Activated CD4-positive, alpha-beta T cell treated with anti-CD3 and anti-CD28 coated beads, Interleukin-2, amount 10 ng/mL, durations not matched to agents 7 days and 5 days (primary cell): Measurements from ENCODE around the gene ATXN10. TPM values are rescaled to one million over a fixed set of nuclear protein-coding genes. Genes with fewer than 3 reads are reported as not detected.

Source experiments
- CTCF ChIA-PET: fragments of 350-600 bp; sonication (Branson Sonifier 250); formaldehyde crosslinking; loops from one replicate; lab custom pipeline; 2021; ENCODE audit warnings: antibody characterized with exemption; lab: Charles Lee
- POLR2A ChIA-PET: fragments of 350-600 bp; sonication (Branson Sonifier 250); formaldehyde crosslinking; loops from one replicate; lab custom pipeline; 2021; ENCODE audit warnings: antibody characterized with exemption; lab: Charles Lee
- DNase-seq: peaks from one replicate; pipeline ENCODE4 v3.0.0-alpha.2; 2020
- H3K27ac Mint-ChIP-seq: one replicate; pipeline ENCODE4 v1.8.0; 2021; ENCODE audit warnings: mild to moderate bottlenecking, moderate library complexity, mixed read lengths
- H3K27me3 Mint-ChIP-seq: one replicate; pipeline ENCODE4 v1.8.0; 2021; ENCODE audit warnings: mixed read lengths
- H3K36me3 Mint-ChIP-seq: one replicate; pipeline ENCODE4 v1.8.0; 2021; ENCODE audit warnings: low read depth, mixed read lengths
- H3K4me1 Mint-ChIP-seq: one replicate; pipeline ENCODE4 v1.8.0; 2021; ENCODE audit warnings: mixed read lengths
- H3K4me3 Mint-ChIP-seq: one replicate; pipeline ENCODE4 v1.8.0; 2021; ENCODE audit warnings: mild to moderate bottlenecking, moderate library complexity, mixed read lengths
- H3K9me3 Mint-ChIP-seq: one replicate; pipeline ENCODE4 v1.8.0; 2021; ENCODE audit warnings: mixed read lengths
- total RNA-seq, 2 experiments: library from RNA; stranded (reverse); gene quantifications; one replicate each; pipeline ENCODE4 v1.2.3, GENCODE V29; 2021

ATXN10 gene
- total RNA-seq, 2 experiments from 2014 or later, result 91.5 to 103 TPM

DNA sequence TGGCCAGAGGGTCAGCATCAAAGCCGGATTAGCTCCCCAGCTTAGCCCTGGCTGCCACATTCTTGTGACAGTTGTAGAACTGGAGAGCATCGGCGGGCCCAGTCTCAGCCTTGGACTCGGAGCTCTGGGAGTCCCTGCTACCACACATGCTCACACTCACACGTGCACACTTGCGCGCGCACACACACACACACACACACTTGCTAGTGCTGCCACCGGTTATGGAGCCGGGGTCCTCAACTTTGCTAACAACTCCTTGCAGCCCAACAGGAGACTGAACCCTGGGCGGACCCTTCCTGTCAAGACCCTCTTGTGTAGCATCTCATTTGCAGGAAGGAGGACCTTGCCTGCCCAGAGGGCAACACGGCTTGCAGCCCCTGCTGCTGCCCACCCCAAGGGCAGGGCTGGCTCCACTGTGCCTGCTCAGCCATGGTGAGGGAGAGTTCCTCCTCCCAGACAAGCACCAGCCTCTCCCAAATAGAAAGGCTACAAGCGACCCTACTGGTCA is 197.8 kb downstream of the ATXN10 start:
- no peaks in the 10 kb centered on the region for H3K36me3 Mint-ChIP-seq

DNA sequence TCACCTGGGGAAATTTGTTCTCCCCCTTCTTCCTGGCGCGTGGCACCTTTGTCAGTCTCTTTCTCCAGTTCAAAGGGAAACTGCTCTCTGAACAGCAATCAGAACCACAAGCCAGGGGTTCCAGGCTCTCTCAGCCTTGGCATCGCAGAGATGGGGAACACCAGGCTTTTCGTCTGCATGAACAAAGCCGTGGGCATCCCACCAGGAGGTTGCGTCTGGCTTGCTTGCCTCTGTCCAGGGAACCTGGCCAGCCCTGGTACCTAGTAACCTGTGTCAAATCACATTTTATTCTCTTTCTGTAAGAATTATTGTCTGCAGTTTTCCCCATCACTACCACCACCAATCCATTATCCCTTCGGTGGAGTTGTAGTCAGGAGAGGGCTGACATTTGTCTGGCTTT is 198.4 kb downstream of the ATXN10 start:
- no peak for DNase-seq
- no peak overlapping the region for H3K4me3 Mint-ChIP-seq
- H3K27me3 Mint-ChIP-seq, result peaks cover 44% of the 10 kb centered on the region
- H3K36me3 Mint-ChIP-seq, result no peaks in the 10 kb centered on the region
- H3K27ac Mint-ChIP-seq, result no peak overlapping the region
- POLR2A ChIA-PET, result no interaction called here
- CTCF ChIA-PET, result no interaction called here
- no peaks in the 10 kb centered on the region for H3K4me1 Mint-ChIP-seq
- H3K9me3 Mint-ChIP-seq, result peaks cover 4% of the 10 kb centered on the region

More for the DNA sequence above, 197.8 kb downstream of the ATXN10 start:
- Mint-ChIP-seq H3K27me3 (peaks cover 47% of the 10 kb centered on the region), H3K27ac (no peak overlapping the region), H3K4me3 (no peak overlapping the region), H3K9me3 (peaks cover 4% of the 10 kb centered on the region), H3K4me1 (peaks cover 2% of the 10 kb centered on the region)
- ChIA-PET CTCF (no interaction called here), POLR2A (no interaction called here)
- no peak for DNase-seq

DNA sequence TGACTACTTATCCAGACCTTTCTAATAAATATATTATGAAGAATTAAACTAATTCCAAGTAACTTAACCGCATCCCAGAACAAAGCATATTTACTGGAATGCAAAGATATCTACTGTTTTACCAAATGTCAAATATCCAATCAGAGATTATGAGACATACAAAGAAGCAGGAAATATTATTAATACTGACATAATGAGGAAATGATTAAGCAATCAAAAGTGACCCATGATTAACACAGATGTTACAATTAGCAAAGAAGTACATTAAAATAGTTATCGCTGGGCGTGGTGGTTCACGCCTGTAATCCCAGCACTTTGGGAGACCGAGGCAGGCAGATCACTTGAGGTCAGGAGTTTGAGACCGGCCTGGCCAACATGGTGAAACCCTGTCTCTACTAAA is 200.1 kb downstream of the ATXN10 start:
- peaks cover 4% of the 10 kb centered on the region for H3K9me3 Mint-ChIP-seq
- no peak overlapping the region for H3K27ac Mint-ChIP-seq
- ChIA-PET POLR2A (no interaction called here), CTCF (no interaction called here)
- no peak overlapping the region for H3K4me3 Mint-ChIP-seq
- H3K36me3 Mint-ChIP-seq, result no peaks in the 10 kb centered on the region
- H3K4me1 Mint-ChIP-seq, result no peaks in the 10 kb centered on the region
- DNase-seq, result no peak
- peaks cover 41% of the 10 kb centered on the region for H3K27me3 Mint-ChIP-seq

DNA sequence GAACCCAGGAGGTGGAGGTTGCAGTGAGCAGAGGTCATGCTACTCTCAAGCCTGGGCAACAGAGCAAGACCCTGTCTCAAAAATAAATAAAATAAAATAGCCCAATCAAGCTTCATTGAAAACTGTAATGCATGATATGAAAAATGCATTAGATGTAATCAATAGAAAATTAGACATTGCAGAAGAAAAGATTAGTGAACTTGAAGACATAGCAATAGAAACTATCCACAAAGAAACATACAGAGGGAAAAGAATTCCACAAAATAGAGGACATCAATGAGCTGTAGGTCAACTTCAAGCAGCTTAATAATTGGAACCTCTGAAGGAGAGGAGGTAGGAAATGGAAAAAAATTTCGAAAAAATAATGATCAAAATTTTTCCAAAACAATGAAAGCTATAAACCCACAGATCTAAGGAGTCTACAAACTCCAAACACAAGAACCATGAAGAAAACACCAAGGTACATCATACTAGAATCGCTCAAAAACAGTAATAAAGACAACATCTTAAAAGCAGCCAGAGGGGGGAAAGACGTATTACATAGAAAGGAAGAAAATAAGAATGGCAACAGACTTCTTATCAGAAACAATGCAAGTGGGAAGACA is 201.1 kb downstream of the ATXN10 start:
- no peak for DNase-seq
- Mint-ChIP-seq H3K4me1 (no peaks in the 10 kb centered on the region), H3K27me3 (peaks cover 40% of the 10 kb centered on the region), H3K9me3 (peaks cover 4% of the 10 kb centered on the region), H3K36me3 (no peaks in the 10 kb centered on the region), H3K27ac (no peak overlapping the region), H3K4me3 (no peak overlapping the region)
- POLR2A ChIA-PET, result interaction anchor here (0.6 kb wide), 1 partner anchor 8 kb away, joined by 3 read pairs; no protein-coding TSS in a partner anchor
- CTCF ChIA-PET, result interaction anchor here (0.6 kb wide), 1 partner anchor 74 kb away, joined by 3 read pairs; no protein-coding TSS in a partner anchor

DNA sequence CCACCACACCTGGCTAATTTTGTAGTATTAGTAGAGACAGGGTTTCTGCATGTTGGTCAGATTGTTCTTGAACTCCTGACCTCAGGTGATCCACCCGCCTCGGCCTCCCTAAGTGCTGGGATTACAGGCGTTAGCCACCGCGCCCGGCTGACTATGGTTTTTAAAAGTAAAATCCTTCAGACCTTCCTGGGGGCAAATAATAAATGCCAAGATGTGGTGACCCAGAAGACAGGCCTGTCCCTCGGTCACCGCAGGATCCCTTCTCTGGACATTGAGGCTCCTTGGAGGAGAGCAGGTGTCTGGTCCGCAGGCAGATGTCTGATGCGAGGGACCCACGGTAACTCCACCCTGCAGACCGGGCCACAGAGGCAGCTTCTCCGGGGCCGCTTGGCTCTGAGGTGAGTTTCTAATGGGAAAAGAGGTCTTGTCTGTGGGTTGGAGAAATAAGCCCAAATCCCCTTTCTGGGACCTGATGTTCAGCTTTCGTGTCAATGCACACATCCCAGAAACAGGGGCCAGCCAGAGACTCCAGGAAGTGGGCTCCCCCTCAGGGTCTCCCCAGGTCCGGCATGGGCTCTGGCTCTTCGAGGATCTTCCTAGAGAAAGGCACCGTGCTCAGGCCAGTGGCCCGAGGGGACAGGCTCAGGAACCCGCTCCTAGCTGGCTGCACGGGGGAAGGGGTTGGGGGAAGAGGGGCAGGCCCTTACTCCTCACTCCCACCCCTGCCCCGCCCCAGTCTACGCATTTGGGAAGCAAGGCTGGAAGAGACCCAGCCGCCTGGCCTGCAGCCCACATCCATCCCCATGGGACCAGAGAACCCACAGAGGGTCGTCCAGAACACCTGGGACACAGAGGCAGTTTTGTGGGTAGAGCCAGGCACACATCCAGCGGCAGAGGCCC is 204.8 kb downstream of the ATXN10 start:
- POLR2A ChIA-PET, result no interaction called here
- Mint-ChIP-seq H3K4me3 (no peak overlapping the region), H3K27ac (no peak overlapping the region), H3K9me3 (peaks cover 4% of the 10 kb centered on the region), H3K27me3 (peaks cover 53% of the 10 kb centered on the region), H3K4me1 (no peaks in the 10 kb centered on the region), H3K36me3 (no peaks in the 10 kb centered on the region)
- CTCF ChIA-PET, result no interaction called here
- no peak for DNase-seq

DNA sequence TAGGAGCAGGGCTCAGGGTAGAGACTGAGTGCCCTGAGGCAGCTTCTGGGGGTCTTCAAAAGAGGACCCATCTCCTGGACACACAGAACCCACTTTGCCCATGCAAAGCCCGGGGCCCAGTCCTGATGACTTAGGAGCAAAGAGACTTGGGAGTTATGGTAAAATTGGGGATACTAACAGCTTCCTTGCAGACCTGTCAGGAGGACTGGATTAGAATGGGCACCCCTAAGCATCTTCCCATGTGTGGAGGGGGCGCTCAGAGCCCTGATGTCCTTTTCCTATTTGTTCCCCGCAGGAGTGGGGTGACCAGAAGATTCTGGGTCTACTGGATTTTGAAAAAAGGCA is 205.4 kb downstream of the ATXN10 start:
- peaks cover 54% of the 10 kb centered on the region for H3K27me3 Mint-ChIP-seq
- no peak for DNase-seq
- no peak overlapping the region for H3K27ac Mint-ChIP-seq
- no peak overlapping the region for H3K4me3 Mint-ChIP-seq
- no peaks in the 10 kb centered on the region for H3K4me1 Mint-ChIP-seq
- ChIA-PET POLR2A (no interaction called here), CTCF (no interaction called here)
- H3K36me3 Mint-ChIP-seq, result no peaks in the 10 kb centered on the region
- H3K9me3 Mint-ChIP-seq, result peaks cover 4% of the 10 kb centered on the region

DNA sequence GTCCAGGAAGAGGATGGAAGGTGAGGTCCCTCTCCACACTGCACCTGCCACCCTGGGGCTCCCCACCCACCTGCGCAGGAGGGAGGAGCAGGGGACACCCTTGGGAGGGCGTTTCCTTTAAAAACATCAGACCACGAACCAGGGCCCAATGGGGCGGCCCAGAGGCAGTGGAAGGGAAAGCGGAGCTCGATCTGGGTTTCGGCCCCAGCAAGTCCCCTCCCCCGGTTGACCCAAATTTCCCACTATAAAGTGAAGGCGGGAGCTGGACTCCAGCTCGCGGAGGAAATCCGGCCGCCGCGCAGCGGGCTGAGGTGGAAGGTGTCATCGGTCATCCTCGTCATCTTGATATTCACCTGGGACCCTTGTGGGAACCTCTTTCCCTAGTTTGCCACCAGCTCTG is 206.0 kb downstream of the ATXN10 start:
- Mint-ChIP-seq H3K27ac (no peak overlapping the region), H3K36me3 (no peaks in the 10 kb centered on the region), H3K27me3 (peaks cover 51% of the 10 kb centered on the region), H3K4me1 (no peaks in the 10 kb centered on the region), H3K9me3 (peaks cover 3% of the 10 kb centered on the region), H3K4me3 (no peak overlapping the region)
- no peak for DNase-seq
- POLR2A ChIA-PET, result no interaction called here
- CTCF ChIA-PET, result no interaction called here

DNA sequence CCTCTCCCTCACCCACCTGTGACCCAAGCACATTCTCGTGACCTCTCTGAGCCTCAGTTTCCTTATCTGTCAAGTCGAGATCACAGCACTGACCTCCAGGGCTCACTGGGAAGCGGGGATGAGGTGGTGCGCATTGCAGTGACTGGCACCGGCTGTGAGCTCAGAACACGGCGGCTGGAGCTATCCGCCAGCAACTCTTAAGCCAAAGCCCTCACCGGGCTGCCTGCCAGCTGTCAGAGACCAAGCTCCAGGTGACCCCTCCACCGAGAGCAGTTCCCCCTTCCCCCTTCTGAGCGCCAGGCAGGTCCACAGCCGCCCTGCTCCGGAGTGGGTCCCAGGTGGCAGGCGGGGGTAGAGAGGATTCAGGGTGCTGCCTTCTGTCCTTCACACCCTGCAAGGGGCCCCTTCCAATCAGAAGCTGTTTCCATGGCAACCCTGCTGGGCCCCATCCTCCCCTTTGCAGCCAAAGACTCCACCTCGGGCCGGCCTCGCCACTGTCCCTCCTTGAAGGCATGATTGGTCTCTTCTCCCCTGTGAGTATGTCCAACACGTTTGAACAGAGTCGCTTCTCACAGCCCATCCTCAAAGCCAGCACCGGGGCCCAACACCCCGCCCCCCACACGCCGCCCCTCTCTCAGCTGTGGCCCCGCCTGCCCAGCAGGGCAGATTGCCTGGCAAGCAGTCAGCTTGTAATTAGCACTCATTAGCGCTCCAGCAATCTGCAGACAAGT is 206.6 kb downstream of the ATXN10 start:
- Mint-ChIP-seq H3K9me3 (no peaks in the 10 kb centered on the region), H3K27me3 (peaks cover 47% of the 10 kb centered on the region), H3K36me3 (no peaks in the 10 kb centered on the region), H3K4me3 (no peak overlapping the region), H3K4me1 (no peaks in the 10 kb centered on the region), H3K27ac (no peak overlapping the region)
- ChIA-PET CTCF (no interaction called here), POLR2A (no interaction called here)
- DNase-seq, result no peak

DNA sequence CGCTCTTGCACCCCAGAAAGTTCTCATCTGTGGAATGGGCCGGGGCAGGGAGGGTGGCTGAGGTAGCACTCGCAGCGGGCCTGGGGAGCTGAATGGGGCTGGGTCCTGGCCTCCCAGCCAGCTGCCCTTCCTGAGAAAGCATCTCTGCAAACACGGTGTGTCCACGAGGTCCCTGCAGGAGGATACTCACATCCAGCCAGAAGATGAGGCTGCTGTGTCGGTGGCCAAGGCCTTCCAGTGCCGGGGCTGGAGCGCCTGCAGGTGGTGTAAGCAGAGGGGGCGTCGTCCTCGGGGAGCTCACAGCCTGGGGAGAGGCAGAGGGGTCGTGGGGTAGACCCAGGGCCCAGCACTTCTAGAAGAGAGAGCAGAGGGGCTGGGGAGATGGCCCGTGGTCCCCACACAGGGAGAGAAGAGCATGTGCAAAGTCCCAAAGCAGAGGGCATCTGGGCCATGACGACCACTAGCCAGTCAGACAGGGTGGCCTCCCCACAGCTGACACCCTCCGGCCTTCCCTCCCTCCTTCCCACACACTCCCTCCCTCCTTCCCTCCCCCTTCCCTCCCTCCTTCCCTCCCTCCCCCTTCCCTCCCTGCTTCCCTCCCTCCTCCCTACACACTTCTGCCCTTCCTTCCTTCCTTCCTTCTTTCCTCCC is 207.4 kb downstream of the ATXN10 start:
- no peak for DNase-seq
- peaks cover 41% of the 10 kb centered on the region for H3K27me3 Mint-ChIP-seq
- no peak overlapping the region for H3K4me3 Mint-ChIP-seq
- H3K36me3 Mint-ChIP-seq, result no peaks in the 10 kb centered on the region
- H3K27ac Mint-ChIP-seq, result no peak overlapping the region
- no peaks in the 10 kb centered on the region for H3K9me3 Mint-ChIP-seq
- ChIA-PET POLR2A (no interaction called here), CTCF (no interaction called here)
- H3K4me1 Mint-ChIP-seq, result no peaks in the 10 kb centered on the region

DNA sequence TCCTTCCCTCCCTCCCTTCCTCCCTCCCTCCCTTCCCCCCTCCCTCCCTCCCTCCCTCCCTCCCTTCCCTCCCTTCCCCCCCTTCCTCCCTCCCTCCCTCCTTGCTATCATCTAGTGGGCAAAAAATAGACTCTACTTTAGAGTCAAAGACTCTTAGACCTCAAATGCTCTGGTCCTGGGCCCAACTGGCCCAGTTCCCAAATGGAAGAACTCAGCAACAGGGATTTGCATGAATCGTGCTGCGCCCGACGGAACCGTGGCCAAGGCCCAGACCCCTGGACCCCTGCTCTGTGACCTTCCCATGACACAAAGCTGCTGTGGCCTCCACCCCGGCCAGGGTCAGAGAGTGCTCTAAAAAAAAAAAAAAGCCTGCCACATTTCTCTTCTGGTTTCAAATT is 207.9 kb downstream of the ATXN10 start:
- Mint-ChIP-seq H3K36me3 (no peaks in the 10 kb centered on the region), H3K4me3 (no peak overlapping the region), H3K27me3 (peaks cover 40% of the 10 kb centered on the region), H3K27ac (no peak overlapping the region), H3K4me1 (no peaks in the 10 kb centered on the region), H3K9me3 (no peaks in the 10 kb centered on the region)
- ChIA-PET CTCF (no interaction called here), POLR2A (no interaction called here)
- no peak for DNase-seq

DNA sequence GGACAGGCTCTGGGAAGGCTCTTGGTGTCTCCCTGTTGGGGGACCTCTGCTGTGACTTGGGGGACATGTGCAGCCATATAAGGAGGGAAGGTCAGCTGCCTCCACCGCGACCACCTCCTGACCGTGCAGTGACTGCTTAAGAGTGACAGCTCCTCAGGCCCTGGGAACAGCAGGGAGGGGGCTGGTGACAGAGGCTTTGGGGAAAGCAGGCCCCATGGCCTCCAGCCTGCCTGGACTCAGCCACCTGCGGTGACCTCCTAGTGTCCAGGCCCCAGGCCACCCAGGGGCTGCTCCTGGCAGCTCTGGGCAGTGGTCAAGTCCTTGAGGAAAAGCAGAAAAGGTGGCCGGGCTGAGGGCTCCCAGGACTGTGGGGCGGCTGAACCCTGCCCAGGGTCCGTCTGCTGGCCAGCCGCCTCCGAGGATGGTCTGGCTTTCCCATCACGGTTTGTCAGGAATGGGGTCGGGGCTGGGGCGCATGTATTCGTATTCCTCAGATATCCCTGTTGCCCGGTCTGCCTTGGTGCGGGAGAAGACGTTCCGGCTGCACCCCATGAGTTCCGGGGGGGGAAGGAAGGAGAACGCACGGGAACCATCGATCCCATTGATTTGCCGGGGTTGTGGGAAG is 208.6 kb downstream of the ATXN10 start:
- no peaks in the 10 kb centered on the region for H3K36me3 Mint-ChIP-seq
- no peaks in the 10 kb centered on the region for H3K4me1 Mint-ChIP-seq
- no peaks in the 10 kb centered on the region for H3K9me3 Mint-ChIP-seq
- H3K27ac Mint-ChIP-seq, result no peak overlapping the region
- no peak for DNase-seq
- H3K27me3 Mint-ChIP-seq, result peaks cover 36% of the 10 kb centered on the region
- CTCF ChIA-PET, result no interaction called here
- no peak overlapping the region for H3K4me3 Mint-ChIP-seq
- POLR2A ChIA-PET, result no interaction called here

DNA sequence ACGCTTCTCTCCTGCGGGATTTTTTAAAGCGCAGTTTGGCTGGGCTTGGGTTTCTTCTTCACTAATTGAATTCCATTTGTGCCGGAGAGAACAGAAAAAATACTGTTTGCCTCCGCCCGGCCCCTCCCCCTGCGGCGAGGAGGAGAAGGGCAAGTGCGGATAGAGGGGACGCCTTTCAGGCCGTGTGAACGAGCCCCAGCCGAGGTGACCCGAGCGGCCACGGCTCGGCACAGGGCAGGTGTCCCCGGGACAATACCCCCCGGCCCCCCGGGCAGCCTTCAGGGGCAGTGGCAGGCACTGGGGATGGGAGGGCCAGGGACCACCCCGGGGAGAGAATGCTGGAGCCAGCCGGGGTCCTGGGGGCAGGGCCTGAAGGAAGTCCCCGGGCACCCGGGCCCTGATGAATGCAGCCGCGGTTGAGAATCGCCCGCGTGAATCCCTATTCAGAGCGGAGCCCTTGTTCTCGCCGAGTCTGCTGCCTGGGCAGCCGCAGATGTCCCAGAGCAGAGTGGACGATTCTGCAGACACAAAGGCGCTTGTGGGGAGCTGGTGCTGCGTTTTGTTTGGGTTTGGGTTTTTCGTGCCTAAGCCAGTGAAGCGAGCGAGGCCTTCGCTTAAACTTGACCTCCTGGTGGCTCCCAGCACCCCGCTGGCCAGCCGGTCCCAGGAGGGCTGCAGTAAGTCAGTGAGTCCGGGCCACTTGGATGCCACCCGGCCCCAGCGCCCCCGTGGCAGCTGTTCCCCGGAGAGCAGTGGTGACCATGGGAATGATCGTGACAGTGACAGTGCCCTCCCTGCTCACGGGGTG is 209.3 kb downstream of the ATXN10 start:
- H3K4me1 Mint-ChIP-seq, result no peaks in the 10 kb centered on the region
- peaks cover 34% of the 10 kb centered on the region for H3K27me3 Mint-ChIP-seq
- DNase-seq, result no peak
- no peak overlapping the region for H3K27ac Mint-ChIP-seq
- no peak overlapping the region for H3K4me3 Mint-ChIP-seq
- no peaks in the 10 kb centered on the region for H3K36me3 Mint-ChIP-seq
- H3K9me3 Mint-ChIP-seq, result no peaks in the 10 kb centered on the region
- CTCF ChIA-PET, result no interaction called here
- POLR2A ChIA-PET, result no interaction called here
